Stimulated activated CD4-positive, alpha-beta T cell treated with anti-CD3 and anti-CD28 coated beads, Interleukin-4, amount 100 ng/mL, for 24 hours (primary cell): Measurements from ENCODE around the gene MAP2.

Source experiments
- DNase-seq: peaks from one replicate; pipeline ENCODE4 v3.0.0-alpha.2; 2020

MAP2 gene

DNA sequence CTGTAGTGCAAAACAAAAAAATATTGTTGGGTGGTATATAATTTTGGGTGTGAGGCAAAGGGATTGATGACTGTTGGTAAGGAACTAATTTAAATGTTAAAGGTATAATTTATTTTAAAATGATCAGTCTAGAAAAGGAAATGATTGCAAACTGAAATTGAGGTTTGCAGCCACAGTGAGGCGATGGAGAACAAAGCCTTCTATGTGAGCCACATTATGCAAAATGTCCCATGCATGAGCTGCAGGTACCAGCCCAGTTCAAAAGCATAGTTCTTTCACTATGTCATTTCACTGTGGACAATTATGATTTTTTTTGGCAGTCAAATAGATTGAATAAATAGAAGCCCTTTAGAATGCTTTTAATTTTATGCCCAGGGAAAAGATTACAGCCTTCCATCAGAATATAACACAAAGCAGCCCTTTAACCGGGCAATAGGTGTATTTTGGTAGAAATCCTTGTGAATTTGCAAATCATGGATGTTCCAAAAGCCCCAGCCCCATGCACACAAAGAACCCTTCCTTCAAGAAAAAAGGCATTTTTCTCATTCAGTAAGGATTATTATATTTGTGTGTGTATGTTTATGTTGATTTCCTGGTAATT lies 1.7 kb downstream of the MAP2 start:
- no peak for DNase-seq

- DNase-seq, result no peak
Observed at GRCh38 chr2:209426432-209426831, 2.6 kb downstream of the MAP2 start.

- no peak for DNase-seq
Observed at GRCh38 chr2:209431701-209432100, 7.9 kb downstream of the MAP2 start.

GRCh38 chr2:209441541-209441940 lies 17.7 kb downstream of the MAP2 start:
- no peak for DNase-seq

GRCh38 chr2:209442939-209443338 lies 19.1 kb downstream of the MAP2 start:
- no peak for DNase-seq

DNA sequence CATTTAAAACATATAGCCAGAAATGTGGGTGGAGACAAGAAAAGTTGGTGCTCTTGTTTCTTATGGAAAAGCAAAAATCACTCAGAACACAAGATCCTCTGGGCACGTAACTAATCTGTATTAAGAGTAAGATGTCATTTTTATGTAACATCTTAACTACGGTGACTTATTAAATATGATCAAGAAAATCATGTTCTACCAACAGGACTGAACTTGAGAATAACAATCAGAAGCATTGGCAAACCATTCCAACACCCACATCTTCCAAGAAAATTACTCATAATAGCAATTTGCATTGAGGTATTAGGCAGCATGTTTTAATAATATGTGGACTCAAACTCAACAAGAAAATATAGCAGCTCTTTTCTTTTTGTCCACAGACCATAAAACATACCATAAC lies 21.6 kb downstream of the MAP2 start:
- DNase-seq, result no peak

- DNase-seq, result no peak
Observed at GRCh38 chr2:209451209-209451834, 27.5 kb downstream of the MAP2 start.

DNA sequence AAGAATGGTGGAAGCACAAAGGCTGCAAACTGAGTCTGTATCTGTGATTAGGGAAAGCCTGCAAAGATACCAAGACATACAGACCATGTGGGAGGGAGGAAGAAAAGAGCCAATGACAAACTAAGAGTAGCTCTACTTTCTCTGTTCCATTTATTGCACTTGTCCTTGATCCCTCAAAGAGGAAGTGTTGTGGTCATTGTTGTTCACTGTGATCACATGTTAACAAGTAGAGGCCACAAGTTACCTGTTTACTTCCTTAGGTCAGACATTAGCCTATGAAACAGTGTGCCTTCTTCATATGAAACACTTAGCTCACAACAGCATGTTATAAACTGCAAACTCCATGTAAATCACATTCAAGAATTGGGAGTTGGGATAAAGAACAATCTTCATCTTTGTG lies 32.6 kb downstream of the MAP2 start:
- no peak for DNase-seq

DNA sequence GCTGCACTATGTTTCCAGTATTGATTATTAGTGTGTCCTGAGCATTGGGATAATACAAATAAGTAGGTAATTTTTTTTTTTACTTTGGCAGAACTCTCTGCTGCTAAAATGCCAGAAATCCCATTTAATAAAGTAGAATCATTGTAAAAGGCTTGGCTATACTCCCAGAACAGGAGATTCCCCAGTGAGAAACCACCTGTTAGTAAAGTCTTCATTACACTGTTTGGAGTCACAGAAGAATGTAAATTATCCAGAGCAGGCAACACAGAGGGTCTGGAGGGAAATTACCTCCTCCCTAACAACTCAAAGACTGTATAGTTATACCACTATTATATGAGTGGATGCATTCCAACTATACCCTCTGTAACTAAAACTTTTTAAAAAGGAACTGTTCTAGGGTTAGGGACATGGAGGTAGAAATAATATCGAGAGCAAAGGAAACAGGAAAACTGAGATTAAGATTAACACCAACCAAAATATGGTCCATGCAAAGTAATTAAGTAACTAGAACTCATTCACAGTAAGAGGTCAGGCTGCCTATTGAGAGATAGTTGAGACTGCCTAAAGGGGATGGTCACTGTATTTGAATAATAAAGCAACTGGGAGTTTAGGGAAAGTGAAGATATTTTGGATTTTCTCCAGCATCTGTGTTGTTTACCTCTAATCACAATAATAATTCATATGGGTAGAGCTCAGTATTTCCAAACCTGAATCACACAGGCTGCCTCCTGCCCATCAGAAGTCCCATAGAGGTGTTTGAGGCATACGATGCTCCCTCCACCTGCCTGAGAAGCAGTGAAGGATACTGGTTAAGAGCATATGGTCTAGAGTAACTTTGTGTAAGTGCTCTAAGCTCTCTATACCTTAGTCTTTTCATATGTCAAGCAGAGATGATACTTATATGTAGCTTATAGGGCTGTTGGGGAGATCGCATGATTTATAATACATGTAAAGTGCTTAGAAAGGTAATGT lies 34.4 kb downstream of the MAP2 start:
- no peak for DNase-seq

DNA sequence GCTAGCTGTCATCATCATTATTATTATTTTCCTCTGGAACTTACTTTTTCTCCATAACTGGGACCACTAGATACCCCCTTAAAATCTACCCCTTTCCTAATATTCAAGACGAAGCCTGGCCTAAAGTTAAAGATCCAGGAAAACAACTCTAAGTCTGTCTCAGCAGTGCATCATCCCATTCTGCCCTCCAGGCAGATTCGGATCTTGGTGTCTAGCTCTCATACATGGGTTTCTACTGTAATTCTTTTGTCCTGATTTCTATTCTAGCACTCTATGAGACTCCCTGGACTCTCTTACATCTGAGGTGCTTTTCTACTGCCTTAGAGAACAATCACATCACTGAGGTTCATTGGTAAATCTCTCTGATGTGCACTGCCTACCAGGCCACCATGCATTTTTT lies 35.5 kb downstream of the MAP2 start:
- DNase-seq, result no peak

- DNase-seq, result no peak
Observed at GRCh38 chr2:209460151-209460761, 36.4 kb downstream of the MAP2 start.

- no peak for DNase-seq
Observed at GRCh38 chr2:209463226-209463625, 39.4 kb downstream of the MAP2 start.

- no peak for DNase-seq
Observed at GRCh38 chr2:209463835-209464234, 40.0 kb downstream of the MAP2 start.

DNA sequence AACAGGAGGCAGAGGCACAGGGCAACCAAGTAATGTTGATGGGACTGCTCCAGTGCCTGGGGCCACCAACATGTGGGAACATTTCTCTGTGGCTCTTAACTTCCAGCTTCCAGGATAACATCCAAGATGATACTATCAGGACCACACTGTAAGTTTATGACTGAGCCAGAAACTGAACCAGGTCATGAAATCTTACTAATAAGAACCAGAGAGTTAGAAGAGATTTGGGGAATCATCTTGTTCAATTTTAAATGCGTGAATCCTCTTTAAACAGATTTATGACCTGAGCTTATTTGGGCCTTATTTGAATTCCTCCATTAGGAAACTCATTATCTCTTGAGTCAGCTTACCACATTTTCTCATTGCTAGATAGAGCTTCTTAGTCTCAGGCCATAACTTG lies 45.0 kb downstream of the MAP2 start:
- DNase-seq, result no peak

DNA sequence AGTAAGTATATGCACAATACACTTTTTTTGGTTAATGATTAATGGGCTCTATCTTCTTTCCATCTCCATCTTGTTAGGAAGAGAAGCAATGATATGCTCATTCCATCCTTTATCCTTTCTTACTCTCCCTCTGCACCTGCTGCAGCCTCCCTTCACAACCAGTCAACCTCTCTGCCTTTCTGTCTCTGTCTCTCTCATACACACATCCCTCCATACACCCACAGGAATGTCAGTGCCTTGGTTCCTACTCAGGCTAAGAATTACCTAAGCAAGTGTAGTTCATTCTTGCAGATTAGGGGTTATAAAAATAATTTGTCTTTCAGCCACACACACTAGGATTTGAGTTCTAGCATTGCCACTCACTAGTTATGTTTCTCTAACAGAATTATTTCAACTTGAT lies 45.6 kb downstream of the MAP2 start:
- no peak for DNase-seq

DNA sequence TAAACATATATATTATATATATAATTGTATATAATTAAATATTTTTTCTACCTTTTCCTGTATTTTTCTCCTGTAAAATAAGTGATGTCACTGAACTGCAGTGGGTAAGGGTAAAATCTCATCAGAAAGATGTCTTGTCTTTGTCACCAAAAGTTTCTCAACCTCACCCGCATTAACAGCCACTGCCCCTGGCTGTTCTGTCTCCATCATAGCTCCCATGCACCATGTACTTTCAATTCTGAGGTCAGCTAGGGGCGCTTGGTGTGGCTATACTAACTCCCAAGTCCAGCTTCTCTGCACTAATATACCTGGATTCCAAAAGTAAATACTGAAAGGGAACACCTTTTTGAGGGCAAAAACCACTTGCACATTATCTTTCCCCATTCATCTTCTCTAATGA lies 46.6 kb downstream of the MAP2 start:
- DNase-seq, result no peak

DNA sequence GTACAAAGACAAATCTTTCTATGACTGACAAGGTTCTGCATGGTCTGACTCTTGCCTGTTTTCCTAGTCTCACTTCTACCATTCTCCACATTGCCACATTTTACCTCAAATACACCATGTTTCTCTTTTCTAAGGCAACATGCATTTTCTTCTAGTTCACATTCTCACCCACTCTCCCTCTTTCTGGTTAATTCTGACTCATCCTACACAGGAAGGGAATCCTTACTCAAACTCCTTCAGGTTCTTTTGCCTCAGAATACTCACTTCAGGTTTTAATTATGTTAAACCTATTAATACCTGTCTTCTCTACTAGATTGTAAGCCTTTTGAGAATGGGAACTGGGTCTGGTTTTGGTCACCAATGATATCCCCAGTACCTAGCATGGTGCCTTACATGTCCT lies 47.2 kb downstream of the MAP2 start:
- no peak for DNase-seq

DNA sequence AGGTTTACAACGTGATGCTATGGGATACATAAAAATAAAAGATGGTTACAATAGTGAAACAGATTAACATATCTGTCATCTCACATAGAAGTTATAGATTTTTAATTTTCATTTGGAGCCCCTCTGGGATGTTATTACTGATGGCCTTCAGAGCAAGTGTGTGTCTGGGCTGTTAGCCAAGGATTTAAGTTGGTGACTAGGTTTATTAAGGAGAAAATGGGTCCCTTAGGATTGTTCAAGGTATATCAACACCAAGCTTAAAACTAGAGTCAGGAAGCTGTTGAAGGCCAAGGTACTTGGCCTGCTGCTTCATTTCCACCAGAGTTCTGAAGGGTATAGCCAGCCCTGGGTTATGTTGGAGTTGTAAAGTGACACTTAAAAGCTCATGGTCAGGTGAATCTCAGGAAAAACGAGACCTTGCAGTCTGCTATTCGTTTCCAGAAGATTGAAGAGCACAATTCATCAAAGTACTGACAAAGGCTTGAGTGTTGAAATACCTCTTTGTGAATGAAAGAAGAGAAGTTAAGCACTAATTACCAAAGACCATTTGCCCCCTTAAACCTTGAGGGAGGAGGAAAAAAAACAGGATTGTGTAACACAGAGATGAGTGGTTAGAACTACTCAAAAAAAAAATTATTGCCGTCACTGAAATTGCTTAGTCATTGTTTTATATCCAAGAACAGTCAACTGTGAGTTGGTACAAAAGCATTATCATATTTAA lies 48.4 kb downstream of the MAP2 start:
- no peak for DNase-seq

GRCh38 chr2:209472871-209473270 lies 49.0 kb downstream of the MAP2 start:
- DNase-seq, result no peak

DNA sequence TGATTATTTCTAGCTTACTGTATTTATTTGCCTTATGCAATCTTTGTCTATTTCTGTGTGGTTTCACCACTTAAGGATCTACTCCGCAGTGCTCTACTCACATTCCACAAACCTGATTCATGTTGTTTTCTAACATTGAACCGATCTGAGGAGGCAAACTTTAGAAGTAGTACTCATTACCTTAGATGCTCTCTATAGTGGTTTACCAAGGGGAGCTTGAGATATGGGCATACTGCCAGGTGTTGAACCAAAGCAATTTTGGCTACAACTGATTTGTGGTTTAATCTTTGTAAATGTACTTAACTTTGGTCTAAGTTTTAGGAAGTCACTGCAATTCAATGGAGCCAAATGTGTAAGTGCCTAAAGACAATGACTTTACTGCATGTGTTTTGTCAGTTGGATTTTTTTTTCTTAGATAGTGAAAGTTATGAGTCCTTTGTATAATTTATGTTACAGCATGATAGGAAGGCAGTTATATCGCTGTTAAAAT lies 50.1 kb downstream of the MAP2 start:
- no peak for DNase-seq

- DNase-seq, result no peak
Observed at GRCh38 chr2:209474960-209475359, 51.1 kb downstream of the MAP2 start.

- DNase-seq, result no peak
Observed at GRCh38 chr2:209476367-209477208, 52.7 kb downstream of the MAP2 start.
